Activated CD4-positive, alpha-beta memory T cell treated with anti-CD3 and anti-CD28 coated beads, Interleukin-2, amount 10 ng/mL, durations not matched to agents 7 days and 5 days (primary cell): Measurements from ENCODE around the gene APOD. TPM values are rescaled to one million over a fixed set of nuclear protein-coding genes. Genes with fewer than 3 reads are reported as not detected.
A peak's percentile ranks its signal among the peaks of the same experiment; 100 is the strongest.
"Not testable (repeated sequence)": the region's sequence is repeated elsewhere in the genome, so short reads cannot be mapped to it uniquely, and the experiment has no call there.

Experiments used
- CTCF ChIA-PET: fragments of 350-600 bp; sonication (Branson Sonifier 250); formaldehyde crosslinking; loops from one replicate; lab custom pipeline; 2021; ENCODE audit warnings: antibody characterized with exemption, inconsistent platforms; lab: Charles Lee
- POLR2A ChIA-PET: fragments of 350-600 bp; sonication (Branson Sonifier 250); formaldehyde crosslinking; loops from one replicate; lab custom pipeline; 2021; ENCODE audit warnings: antibody characterized with exemption; lab: Charles Lee
- DNase-seq: peaks from one replicate; pipeline ENCODE4 v3.0.0-alpha.2; 2020
- H3K27ac Mint-ChIP-seq: one replicate; pipeline ENCODE4 v1.8.0; 2021; ENCODE audit warnings: mild to moderate bottlenecking, mixed read lengths
- H3K27me3 Mint-ChIP-seq: one replicate; pipeline ENCODE4 v1.8.0; 2021; ENCODE audit warnings: mixed read lengths
- H3K36me3 Mint-ChIP-seq: one replicate; pipeline ENCODE4 v1.8.0; 2021; ENCODE audit warnings: low read depth, mixed read lengths
- H3K4me1 Mint-ChIP-seq: one replicate; pipeline ENCODE4 v1.8.0; 2021; ENCODE audit warnings: mixed read lengths
- H3K4me3 Mint-ChIP-seq: one replicate; pipeline ENCODE4 v1.8.0; 2021; ENCODE audit warnings: mild to moderate bottlenecking, mixed read lengths
- H3K9me3 Mint-ChIP-seq: one replicate; pipeline ENCODE4 v1.8.0; 2021; ENCODE audit warnings: mixed read lengths
- total RNA-seq, 2 experiments: library from RNA; stranded (reverse); gene quantifications; one replicate each; pipeline ENCODE4 v1.2.3, GENCODE V29; 2021

Gene APOD
- total RNA-seq, 2 experiments from 2014 or later = not detected

DNA sequence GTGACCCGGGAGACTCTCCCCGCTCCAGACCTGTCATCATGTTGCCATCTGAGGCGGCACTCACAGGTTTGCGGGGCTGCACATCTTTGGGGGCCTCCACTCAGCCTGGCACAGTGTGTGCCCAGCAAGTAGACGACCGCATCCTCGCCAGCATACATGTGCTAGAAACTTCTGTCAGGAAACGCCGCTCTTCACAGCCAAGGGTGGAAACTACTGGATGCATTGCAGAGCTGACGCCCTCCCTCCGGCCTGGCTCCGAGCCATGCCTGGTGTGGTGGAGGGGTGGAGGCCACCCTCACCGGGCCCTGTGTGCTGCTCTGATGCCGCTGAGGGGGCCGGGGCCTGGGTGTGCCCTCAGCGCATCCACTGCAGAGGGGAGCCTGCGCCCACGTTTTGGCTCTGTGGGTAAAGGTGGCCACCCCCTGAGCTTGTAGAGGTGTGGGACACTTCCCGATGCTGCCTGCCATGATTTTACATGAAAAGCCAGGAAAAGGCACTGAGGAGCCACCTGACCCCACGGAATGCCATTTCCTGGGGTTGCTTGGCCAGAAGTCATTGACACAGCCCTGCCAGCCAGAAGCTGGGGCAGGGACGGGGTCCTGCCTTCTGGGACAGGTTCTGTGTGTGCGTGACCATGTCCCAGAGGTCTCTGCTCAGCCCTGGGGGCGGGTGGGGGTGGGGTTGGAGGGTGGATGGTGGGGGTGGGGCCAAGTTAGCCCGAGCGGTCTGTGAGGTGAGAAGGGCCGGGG, 39.7 kb upstream of the APOD start:
- POLR2A ChIA-PET, H3K27ac Mint-ChIP-seq, H3K4me3 Mint-ChIP-seq, CTCF ChIA-PET, H3K36me3 Mint-ChIP-seq, H3K9me3 Mint-ChIP-seq, H3K27me3 Mint-ChIP-seq, H3K4me1 Mint-ChIP-seq: not testable (repeated sequence)
- peak; percentile 10 for DNase-seq

DNA sequence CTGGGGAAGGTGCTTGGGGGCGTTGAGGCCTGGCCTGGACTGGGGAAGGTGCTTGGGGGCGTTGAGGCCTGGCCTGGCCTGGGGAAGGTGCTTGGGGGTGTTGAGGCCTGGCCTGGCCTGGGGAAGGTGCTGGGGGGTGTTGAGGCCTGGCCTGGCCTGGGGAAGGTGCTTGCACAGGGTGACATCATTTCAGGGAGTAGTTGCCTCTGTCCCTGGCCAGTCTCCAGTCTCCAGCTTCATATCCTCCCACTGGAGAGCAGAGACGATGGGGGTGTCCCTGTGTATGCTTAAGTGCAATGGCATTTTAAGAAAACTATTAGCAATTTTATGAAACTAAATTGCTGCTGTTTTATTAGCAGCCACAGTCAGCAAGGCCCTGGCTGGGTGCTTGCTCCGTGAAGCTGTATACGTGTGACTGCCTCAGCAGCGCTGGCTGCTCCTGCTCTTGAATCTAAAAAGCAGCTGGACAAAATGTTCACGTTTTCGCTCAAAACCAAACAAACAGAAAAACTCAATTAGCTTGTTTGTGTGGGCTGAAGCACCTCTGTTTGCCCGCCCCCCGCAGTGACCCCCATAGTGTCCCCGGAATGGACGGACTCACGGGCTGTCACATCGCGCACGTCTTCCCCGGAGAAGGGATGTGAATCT, 38.9 kb upstream of the APOD start:
- H3K36me3 Mint-ChIP-seq, H3K4me1 Mint-ChIP-seq, POLR2A ChIA-PET, DNase-seq, H3K27ac Mint-ChIP-seq, H3K4me3 Mint-ChIP-seq, H3K9me3 Mint-ChIP-seq, H3K27me3 Mint-ChIP-seq, CTCF ChIA-PET: not testable (repeated sequence)

DNA sequence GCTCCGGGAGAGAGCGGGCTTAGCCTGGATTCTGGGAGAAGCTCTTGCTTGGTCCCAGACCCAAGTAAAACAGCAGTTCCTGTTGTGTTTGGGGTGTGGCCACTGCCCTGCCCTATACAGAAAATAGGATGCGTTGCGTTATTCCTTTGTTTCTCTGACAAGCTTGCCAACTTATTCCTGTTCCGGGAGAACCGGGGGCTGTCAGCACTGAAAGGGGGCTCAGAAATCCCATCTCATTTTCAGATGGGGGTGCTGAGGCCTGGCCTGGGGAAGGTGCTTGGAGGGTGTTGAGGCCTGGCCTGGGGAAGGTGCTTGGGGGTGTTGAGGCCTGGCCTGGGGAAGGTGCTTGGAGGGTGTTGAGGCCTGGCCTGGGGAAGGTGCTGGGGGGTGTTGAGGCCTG, 38.3 kb upstream of the APOD start:
- H3K9me3 Mint-ChIP-seq, H3K27ac Mint-ChIP-seq, DNase-seq, H3K27me3 Mint-ChIP-seq, POLR2A ChIA-PET, H3K36me3 Mint-ChIP-seq, CTCF ChIA-PET, H3K4me1 Mint-ChIP-seq, H3K4me3 Mint-ChIP-seq: not testable (repeated sequence)

DNA sequence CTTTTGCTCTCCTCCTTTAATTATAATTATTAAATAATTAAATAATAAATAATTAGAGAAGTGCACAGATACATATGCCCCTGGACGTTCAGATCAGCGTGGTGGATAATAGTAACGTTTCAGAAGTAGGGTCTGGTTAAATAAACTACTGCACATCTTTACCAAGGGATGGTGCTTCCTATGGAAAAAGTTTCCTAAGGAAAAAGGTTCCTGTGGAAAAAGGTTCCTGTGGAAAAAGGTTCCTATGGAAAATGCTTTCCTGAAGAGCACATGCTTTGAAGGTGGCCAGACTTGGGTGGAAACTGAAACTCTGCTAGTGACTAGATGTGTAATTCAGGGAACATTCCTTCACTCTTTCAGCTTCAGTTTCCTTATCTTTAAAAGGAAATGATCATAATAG, 37.4 kb upstream of the APOD start:
- H3K27ac Mint-ChIP-seq, H3K4me3 Mint-ChIP-seq, H3K4me1 Mint-ChIP-seq, H3K9me3 Mint-ChIP-seq, H3K36me3 Mint-ChIP-seq, H3K27me3 Mint-ChIP-seq, POLR2A ChIA-PET, DNase-seq, CTCF ChIA-PET: not testable (repeated sequence)

DNA sequence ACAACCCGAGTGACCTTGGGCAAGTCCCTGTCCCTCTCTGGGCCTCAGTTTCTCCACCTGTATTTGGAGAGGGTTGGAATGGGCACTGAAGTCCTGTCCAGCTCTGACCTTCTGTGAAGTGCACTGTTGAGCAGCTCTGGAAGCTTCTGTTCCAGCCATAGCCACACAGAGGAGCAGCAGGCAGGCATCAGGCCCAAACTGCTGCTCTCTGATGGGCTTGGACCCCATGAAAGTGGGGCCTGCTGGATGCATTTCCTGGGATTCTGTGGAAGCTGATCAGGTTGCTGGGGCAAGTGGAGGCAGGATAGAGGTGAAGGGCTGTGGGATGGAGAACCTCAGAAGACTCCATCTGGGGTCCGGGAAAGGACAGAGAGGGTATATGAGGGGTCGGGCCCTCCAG, 36.7 kb upstream of the APOD start:
- H3K27me3 Mint-ChIP-seq, POLR2A ChIA-PET: not testable (repeated sequence)

DNA sequence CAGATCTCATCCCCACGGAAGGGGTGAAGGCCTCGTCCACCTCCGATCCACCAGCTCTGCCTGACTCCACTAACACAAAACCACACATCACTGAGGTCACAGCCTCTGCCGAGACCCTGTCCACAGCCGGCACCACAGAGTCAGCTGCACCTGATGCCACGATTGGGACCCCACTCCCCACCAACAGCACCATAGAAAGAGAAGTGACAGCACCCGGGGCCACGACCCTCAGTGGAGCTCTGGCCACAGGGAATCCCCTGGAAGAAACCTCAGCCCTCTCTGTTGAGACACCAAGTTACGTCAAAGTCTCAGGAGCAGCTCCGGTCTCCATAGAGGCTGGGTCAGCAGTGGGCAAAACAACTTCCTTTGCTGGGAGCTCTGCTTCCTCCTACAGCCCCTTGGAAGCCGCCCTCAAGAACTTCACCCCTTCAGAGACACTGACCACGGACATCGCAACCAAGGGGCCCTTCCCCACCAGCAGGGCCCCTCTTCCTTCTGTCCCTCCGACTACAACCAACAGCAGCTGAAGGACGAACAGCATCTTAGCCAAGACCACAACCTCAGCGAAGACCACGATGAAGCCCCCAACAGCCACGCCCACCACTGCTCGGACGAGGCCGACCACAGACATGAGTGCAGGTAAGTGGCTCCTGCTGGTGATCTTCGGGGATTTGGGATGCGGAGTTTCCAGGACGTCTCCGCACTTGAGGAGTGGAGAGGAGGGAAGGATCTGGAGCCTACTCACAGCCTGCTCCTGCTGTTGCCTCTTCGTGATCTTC, 36.0 kb upstream of the APOD start:
- H3K36me3 Mint-ChIP-seq, H3K4me3 Mint-ChIP-seq, POLR2A ChIA-PET, H3K4me1 Mint-ChIP-seq, H3K27me3 Mint-ChIP-seq, H3K27ac Mint-ChIP-seq, CTCF ChIA-PET, H3K9me3 Mint-ChIP-seq: not testable (repeated sequence)
- peak; percentile 12 for DNase-seq

More for the DNA sequence above, 36.7 kb upstream of the APOD start:
- H3K4me3 Mint-ChIP-seq, H3K27ac Mint-ChIP-seq, H3K9me3 Mint-ChIP-seq, H3K36me3 Mint-ChIP-seq, H3K4me1 Mint-ChIP-seq, CTCF ChIA-PET: not testable (repeated sequence)
- DNase-seq = peak; percentile 8

DNA sequence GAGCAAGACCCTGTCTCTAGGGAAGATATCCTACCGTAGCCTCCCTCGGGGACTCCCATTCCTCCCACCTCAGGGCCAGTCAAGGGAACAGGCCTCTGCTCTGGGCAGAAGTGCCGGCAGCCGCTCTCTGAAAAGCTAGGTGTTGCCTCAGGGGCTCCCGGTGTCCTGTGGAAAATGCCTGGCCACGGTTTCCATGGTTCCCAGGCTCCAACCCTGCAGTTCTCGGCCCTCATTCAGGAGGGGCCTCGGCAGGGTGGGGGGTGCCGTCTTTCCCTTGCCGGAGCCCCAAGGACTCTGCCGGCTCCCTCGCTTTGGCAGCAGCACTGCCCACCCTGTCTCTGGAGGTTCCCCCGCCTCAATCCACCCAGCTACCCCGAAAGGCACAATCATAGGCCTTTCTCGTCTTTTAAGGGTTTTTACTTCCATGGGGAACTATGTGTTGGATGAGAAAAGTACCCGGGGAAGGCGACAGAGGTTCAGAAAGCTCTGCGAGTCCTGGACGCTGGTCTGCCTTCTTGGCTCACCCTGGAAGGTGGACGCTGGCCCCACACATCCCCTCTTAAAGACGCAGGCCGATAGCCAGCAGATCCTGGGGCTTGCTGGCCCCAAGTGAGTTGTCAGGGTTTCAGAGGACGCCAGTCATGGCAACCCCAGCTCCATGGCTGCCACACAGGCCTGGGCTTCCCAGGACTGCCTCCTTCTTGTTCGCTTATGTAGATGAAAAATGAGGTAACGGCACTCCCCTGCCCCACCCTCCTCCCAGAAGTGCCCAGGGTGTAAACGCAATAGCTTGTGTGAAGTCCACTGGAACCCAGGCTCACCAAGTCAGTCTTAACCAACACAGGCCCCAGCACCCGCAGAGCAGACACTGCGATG, 34.3 kb upstream of the APOD start:
- DNase-seq = peak; percentile 15
- POLR2A ChIA-PET, CTCF ChIA-PET, H3K4me3 Mint-ChIP-seq, H3K36me3 Mint-ChIP-seq, H3K9me3 Mint-ChIP-seq, H3K27ac Mint-ChIP-seq, H3K27me3 Mint-ChIP-seq: not testable (repeated sequence)
- peaks cover 18% of the 10 kb centered on the region for H3K4me1 Mint-ChIP-seq

DNA sequence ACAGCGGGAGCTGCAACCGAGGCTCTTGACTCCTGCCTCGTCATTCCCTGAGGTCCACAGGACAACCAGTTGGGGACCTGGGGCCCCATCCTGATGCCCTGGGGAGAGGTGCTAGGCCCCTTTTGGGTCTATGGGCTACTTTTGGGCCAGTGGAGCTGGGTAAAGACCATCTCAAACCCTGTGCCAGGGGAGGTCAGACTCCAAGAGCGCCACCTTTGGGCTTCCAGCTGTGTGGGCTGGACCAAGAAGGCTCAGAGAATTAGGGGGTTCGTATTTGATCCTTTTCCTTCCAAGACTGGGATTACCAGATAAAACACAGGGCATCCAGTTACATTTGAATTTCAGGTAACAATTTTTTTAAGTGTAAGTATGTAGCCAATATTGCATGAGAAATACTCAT, 33.4 kb upstream of the APOD start:
- H3K36me3 Mint-ChIP-seq, H3K4me3 Mint-ChIP-seq, H3K27ac Mint-ChIP-seq, POLR2A ChIA-PET, CTCF ChIA-PET, DNase-seq, H3K9me3 Mint-ChIP-seq, H3K27me3 Mint-ChIP-seq: not testable (repeated sequence)
- peaks cover 18% of the 10 kb centered on the region for H3K4me1 Mint-ChIP-seq

DNA sequence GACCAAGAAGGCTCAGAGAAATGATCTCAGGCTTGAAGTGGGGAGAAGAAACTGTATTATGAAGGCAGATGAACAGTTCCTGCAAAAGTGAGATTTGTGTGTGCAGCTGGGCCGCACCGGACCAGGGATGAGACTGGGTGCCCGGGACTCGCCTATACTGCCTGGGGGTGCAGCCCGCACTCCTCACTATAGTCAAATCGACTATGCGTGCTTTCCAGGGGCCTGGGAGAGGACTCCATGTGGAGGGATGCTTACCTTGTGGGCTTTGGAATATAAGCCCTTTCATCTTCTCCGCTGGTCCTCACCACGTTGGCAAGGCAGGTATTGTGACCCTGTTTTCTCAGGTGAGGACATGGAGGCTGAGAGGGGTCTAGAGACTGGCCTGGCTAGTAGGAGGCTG, 32.9 kb upstream of the APOD start:
- Mint-ChIP-seq H3K9me3 (peaks cover 4% of the 10 kb centered on the region), H3K4me3 (no peak overlapping the region), H3K27me3 (no peaks in the 10 kb centered on the region), H3K36me3 (peaks cover 4% of the 10 kb centered on the region), H3K27ac (no peak overlapping the region), H3K4me1 (peaks cover 18% of the 10 kb centered on the region)
- POLR2A ChIA-PET = no interaction called here
- DNase-seq = peak; percentile 1
- CTCF ChIA-PET = no interaction called here

DNA sequence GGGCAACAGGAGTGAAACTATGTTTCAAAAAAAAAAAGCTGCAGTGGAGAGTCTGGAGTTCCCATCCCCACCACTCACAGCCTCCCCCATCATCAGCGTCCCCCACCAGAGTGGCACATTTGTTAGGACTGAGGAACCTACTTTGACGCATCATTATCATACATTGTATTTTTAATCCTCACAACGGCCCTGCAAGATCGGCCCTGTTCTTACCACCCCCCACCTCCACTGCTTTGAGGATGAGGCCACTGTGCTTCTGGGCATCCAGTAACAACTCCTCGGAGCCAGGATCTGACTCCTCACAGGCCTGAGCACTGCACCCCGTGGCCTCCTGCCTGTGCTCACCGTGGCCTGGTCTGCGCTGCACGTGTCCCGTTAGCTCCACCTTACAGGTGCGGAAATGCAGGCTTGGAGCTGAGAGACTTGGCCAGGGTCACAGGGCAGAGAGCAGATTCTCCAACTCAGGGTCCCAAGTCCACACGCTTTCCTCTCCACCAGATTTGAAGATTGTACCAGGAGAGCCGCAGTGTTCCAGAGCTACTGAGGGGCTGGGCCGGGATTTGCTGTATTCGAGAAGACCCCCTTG, 32.3 kb upstream of the APOD start:
- H3K36me3 Mint-ChIP-seq, CTCF ChIA-PET, H3K27ac Mint-ChIP-seq, DNase-seq, POLR2A ChIA-PET, H3K27me3 Mint-ChIP-seq, H3K4me3 Mint-ChIP-seq, H3K9me3 Mint-ChIP-seq: not testable (repeated sequence)
- peaks cover 16% of the 10 kb centered on the region for H3K4me1 Mint-ChIP-seq

DNA sequence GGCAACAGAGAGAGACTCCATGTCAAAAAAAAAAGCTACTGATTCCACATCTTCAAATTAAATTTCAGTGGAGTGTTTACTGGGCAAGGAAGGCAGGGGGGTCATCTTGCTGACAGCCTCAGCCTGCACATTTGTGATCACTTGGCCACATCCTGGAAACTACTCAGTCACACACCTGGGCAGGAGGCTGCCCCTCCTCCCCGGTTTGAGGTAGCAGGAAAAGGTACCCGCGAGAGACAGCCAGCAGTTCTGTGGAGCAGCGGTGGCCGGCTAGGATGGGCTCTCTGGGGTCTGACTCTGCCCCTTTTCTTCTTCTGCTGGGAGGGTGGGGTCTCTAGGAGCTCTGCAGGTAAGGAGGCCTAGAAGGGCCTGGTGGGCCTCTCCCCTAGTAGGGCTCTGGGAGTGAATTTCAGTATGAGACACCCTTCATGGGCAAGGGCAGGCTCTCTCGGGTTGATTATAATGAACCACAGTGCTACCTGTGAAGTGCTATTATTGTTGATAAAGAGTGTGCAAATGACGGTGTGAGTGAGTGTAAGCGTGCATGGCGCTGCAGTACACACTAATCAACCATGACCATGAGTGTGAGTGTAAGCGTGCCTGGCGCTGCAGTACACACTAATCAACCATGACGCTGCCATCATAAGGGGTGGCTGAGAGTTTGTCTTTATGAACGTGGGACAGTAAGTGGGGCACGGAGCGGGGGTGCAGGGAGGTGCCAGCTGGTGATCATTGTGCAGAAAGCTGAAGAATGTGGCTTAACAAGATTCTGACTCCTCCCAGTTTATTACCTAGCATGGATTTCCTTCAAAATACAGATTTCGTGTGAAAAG, 31.1 kb upstream of the APOD start:
- POLR2A ChIA-PET = not testable (repeated sequence)

DNA sequence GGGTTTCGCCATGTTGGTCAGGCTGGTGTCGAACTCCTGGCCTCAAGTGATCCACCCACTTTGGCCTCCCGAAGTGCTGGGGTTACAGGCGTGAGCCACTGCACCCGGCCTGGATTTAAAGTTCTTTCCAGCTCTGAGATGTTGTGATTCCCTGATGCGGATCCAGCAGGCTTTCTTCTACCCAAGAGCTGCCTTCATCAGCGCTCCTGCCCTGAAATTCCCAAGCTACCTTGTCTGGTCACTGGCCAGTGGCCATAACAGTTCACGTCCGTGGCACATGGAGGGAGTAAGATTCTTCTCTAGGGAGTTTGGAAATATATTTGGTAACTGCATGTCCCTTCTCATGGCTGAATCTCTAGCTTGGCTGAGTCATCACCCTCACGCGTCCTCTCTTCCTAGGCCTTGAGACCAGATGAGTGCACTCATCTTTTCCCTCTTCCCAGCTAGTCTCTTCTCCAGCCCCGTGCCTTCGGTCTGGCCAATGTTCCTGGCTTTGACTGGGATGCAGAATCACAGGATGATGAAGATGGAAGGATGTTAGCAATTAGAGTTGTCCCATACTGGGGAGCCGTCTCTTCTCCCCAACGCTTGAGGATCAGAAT, 29.8 kb upstream of the APOD start:
- POLR2A ChIA-PET = no interaction called here

More for the DNA sequence above, 31.1 kb upstream of the APOD start:
- H3K36me3 Mint-ChIP-seq, CTCF ChIA-PET, H3K27me3 Mint-ChIP-seq, H3K27ac Mint-ChIP-seq, H3K4me3 Mint-ChIP-seq: not testable (repeated sequence)
- peaks cover 14% of the 10 kb centered on the region for H3K9me3 Mint-ChIP-seq
- H3K4me1 Mint-ChIP-seq = peaks cover 21% of the 10 kb centered on the region
- peak; percentile 28 for DNase-seq

More for the DNA sequence above, 29.8 kb upstream of the APOD start:
- peaks cover 24% of the 10 kb centered on the region for H3K9me3 Mint-ChIP-seq
- H3K27ac Mint-ChIP-seq = no peak overlapping the region
- CTCF ChIA-PET = no interaction called here
- peaks cover 34% of the 10 kb centered on the region for H3K4me1 Mint-ChIP-seq
- DNase-seq = peak; percentile 1
- H3K36me3 Mint-ChIP-seq = peaks cover 22% of the 10 kb centered on the region
- no peaks in the 10 kb centered on the region for H3K27me3 Mint-ChIP-seq
- H3K4me3 Mint-ChIP-seq = no peak overlapping the region
